IMR-90 (cell line): ENCODE measurements around the gene PMS1. TPM values are rescaled to one million over a fixed set of nuclear protein-coding genes. Genes with fewer than 3 reads are reported as not detected.

Experiments
- ATAC-seq: fragments of 200-7000 bp; cut with Tn5 transposase; 2 replicates; pipeline ENCODE4 v1.9.1; 2020; ENCODE audit warnings: low read depth, mild to moderate bottlenecking, moderate library complexity
- Bru-seq: library from RNA; stranded (reverse); fragments of 400-500 nt; gene quantifications from one replicate; lab custom pipeline; 2021; lab: Mats Ljungman, UMichigan
- BruChase-seq, 2 experiments: library from RNA; stranded (reverse); fragments of 400-500 nt; gene quantifications; one replicate each; lab custom pipeline; 2021; lab: Mats Ljungman, UMichigan
- BruUV-seq: library from RNA; stranded (reverse); fragments of 400-500 nt; replicated peaks from 2 replicates; lab custom pipeline; 2021; lab: Mats Ljungman, UMichigan
- CTCF ChIA-PET: fragments of 300-600 bp; formaldehyde crosslinking; extraction: SDS; loops from one replicate; lab custom pipeline; 2021; ENCODE audit warnings: antibody characterized with exemption; lab: Yijun Ruan, JAX
- POLR2A ChIA-PET: fragments of 300-600 bp; sonication (Branson Sonifier 250); formaldehyde crosslinking; loops from one replicate; lab custom pipeline; 2022; ENCODE audit warnings: antibody characterized with exemption; ENCODE audit not compliant: unreplicated experiment; lab: Charles Lee
- DNase-seq: peaks from one replicate; pipeline ENCODE4 v3.0.0; 2013
- H2AFZ ChIP-seq: replicated peaks from 2 replicates; pipeline ENCODE3; 2013; ENCODE audit warnings: low read length, mild to moderate bottlenecking; ENCODE audit not compliant: poor library complexity
- H2AK5ac ChIP-seq: 2 replicates; pipeline ENCODE4 v1.6.1; 2013; ENCODE audit warnings: low read depth, low read length, inconsistent platforms
- H2AK9ac ChIP-seq: replicated peaks from 2 replicates; pipeline ENCODE3; 2013; ENCODE audit warnings: mild to moderate bottlenecking, low read depth, low read length, moderate library complexity; ENCODE audit not compliant: poor library complexity
- H2BK120ac ChIP-seq: 2 replicates; pipeline ENCODE4 v1.6.1; 2013; ENCODE audit warnings: low read depth, low read length, inconsistent platforms
- H2BK15ac ChIP-seq: 3 replicates; pipeline ENCODE4 v1.6.1; 2013; ENCODE audit warnings: low read depth, low read length, inconsistent platforms
- H2BK20ac ChIP-seq: 2 replicates; pipeline ENCODE4 v1.6.1; 2013; ENCODE audit warnings: low read depth, mild to moderate bottlenecking, inconsistent platforms, low read length, moderate library complexity
- H2BK5ac ChIP-seq: 2 replicates; pipeline ENCODE4 v1.6.1; 2013; ENCODE audit warnings: mild to moderate bottlenecking, low read depth, low read length, inconsistent platforms; ENCODE audit not compliant: poor library complexity, severe bottlenecking
- H3K14ac ChIP-seq: replicated peaks from 2 replicates; pipeline ENCODE4 v1.6.1; 2013; ENCODE audit warnings: low read depth, low read length, inconsistent platforms
- H3K18ac ChIP-seq: 2 replicates; pipeline ENCODE4 v1.6.1; 2013; ENCODE audit warnings: low read depth, low read length, control low read depth
- H3K23ac ChIP-seq: 2 replicates; pipeline ENCODE4 v1.6.1; 2013; ENCODE audit warnings: low read depth, low read length, inconsistent platforms
- H3K27ac ChIP-seq: 2 replicates; pipeline ENCODE4 v1.5.1; 2013; ENCODE audit warnings: mild to moderate bottlenecking, control low read depth, low read length; ENCODE audit not compliant: insufficient read depth
- H3K27me3 ChIP-seq: 2 replicates; pipeline ENCODE4 v1.6.1; 2013; ENCODE audit warnings: low read length; ENCODE audit not compliant: control insufficient read depth, insufficient read depth
- H3K36me3 ChIP-seq: 2 replicates; pipeline ENCODE4 v1.6.1; 2013; ENCODE audit warnings: low read length, mixed read lengths; ENCODE audit not compliant: control insufficient read depth, insufficient read depth
- H3K4ac ChIP-seq: 2 replicates; pipeline ENCODE4 v1.6.1; 2013; ENCODE audit warnings: low read depth, low read length, inconsistent platforms
- H3K4me1 ChIP-seq: 2 replicates; pipeline ENCODE4 v1.6.1; 2013; ENCODE audit warnings: low read length, mixed read lengths; ENCODE audit not compliant: control insufficient read depth, insufficient read depth
- H3K4me2 ChIP-seq: 2 replicates; pipeline ENCODE4 v1.6.1; 2013; ENCODE audit warnings: low read depth, mild to moderate bottlenecking, control low read depth, low read length, moderate library complexity
- H3K4me3 ChIP-seq: 2 replicates; pipeline ENCODE4 v1.5.1; 2013; ENCODE audit warnings: low read depth, mild to moderate bottlenecking, control low read depth, low read length, moderate library complexity; ENCODE audit not compliant: insufficient read depth
- H3K56ac ChIP-seq: 2 replicates; pipeline ENCODE4 v1.6.1; 2013; ENCODE audit warnings: low read length, inconsistent platforms; ENCODE audit not compliant: insufficient read depth; ENCODE audit errors: extremely low read depth
- H3K79me1 ChIP-seq, 2 experiments: 2 replicates each; pipeline ENCODE4 v1.6.1; 2013; ENCODE audit warnings: low read length in 2 of 2, inconsistent platforms in 1 of 2, low read depth in 1 of 2
- H3K9ac ChIP-seq: 2 replicates; pipeline ENCODE4 v1.6.1; 2013; ENCODE audit warnings: low read depth, low read length, control low read depth
- H3K9me1 ChIP-seq: 2 replicates; pipeline ENCODE4 v1.6.1; 2013; ENCODE audit warnings: low read length, inconsistent platforms; ENCODE audit not compliant: insufficient read depth
- H3K9me3 ChIP-seq: 2 replicates; pipeline ENCODE4 v1.6.1; 2013; ENCODE audit warnings: low read length; ENCODE audit not compliant: control insufficient read depth, insufficient read depth
- H4K20me1 ChIP-seq: 2 replicates; pipeline ENCODE4 v1.6.1; 2013; ENCODE audit warnings: low read length, inconsistent platforms; ENCODE audit not compliant: insufficient read depth
- H4K5ac ChIP-seq: 2 replicates; pipeline ENCODE4 v1.6.1; 2013; ENCODE audit warnings: mild to moderate bottlenecking, low read depth, low read length, control low read depth
- H4K8ac ChIP-seq, 2 experiments: 2 replicates each; pipeline ENCODE4 v1.6.1; 2013; ENCODE audit warnings: low read depth in 2 of 2, low read length in 2 of 2, control low read depth in 1 of 2, inconsistent platforms in 1 of 2
- H4K91ac ChIP-seq: 2 replicates; pipeline ENCODE4 v1.6.1; 2013; ENCODE audit warnings: low read depth, low read length, inconsistent platforms; ENCODE audit not compliant: insufficient read depth
- BHLHE40 ChIP-seq: fragments of 150-350 bp; IDR thresholded peaks from 2 replicates; pipeline ENCODE4 v1.6.1; 2016; ENCODE audit warnings: mild to moderate bottlenecking, low read depth, low read length
- CEBPB ChIP-seq: IDR thresholded peaks from 2 replicates; pipeline ENCODE4 v1.6.1; 2012; ENCODE audit warnings: low read depth, low read length, improper control_type of control experiment
- CHD1 ChIP-seq: IDR thresholded peaks from 2 replicates; pipeline ENCODE4 v1.6.1; 2012; ENCODE audit warnings: low read depth, low read length, improper control_type of control experiment
- FOS ChIP-seq: fragments of 150-350 bp; IDR thresholded peaks from 2 replicates; pipeline ENCODE4 v1.6.1; 2016; ENCODE audit warnings: low read depth, low read length
- MAFK ChIP-seq: IDR thresholded peaks from 2 replicates; pipeline ENCODE4 v1.6.1; 2012; ENCODE audit warnings: low read depth, low read length, improper control_type of control experiment
- MAZ ChIP-seq: IDR thresholded peaks from 2 replicates; pipeline ENCODE4 v1.6.1; 2012; ENCODE audit warnings: low read depth, mild to moderate bottlenecking, low read length, improper control_type of control experiment, moderate library complexity, borderline replicate concordance
- POLR2A ChIP-seq: IDR thresholded peaks from 2 replicates; pipeline ENCODE4 v1.6.1; 2012; ENCODE audit warnings: mild to moderate bottlenecking, low read depth, low read length
- RAD21 ChIP-seq: IDR thresholded peaks from 2 replicates; pipeline ENCODE4 v1.6.1; 2012; ENCODE audit warnings: low read length, improper control_type of control experiment
- RCOR1 ChIP-seq: IDR thresholded peaks from 2 replicates; pipeline ENCODE4 v1.6.1; 2012; ENCODE audit warnings: mild to moderate bottlenecking, low read length, improper control_type of control experiment; ENCODE audit not compliant: insufficient replicate concordance
- RFX5 ChIP-seq: IDR thresholded peaks from 2 replicates; pipeline ENCODE4 v1.8.0; 2012; ENCODE audit warnings: low read depth, mild to moderate bottlenecking, low read length, moderate library complexity
- SMC3 ChIP-seq: fragments of 150-350 bp; IDR thresholded peaks from 2 replicates; pipeline ENCODE4 v1.6.1; 2016; ENCODE audit warnings: low read depth, mild to moderate bottlenecking, antibody characterized with exemption, low read length, moderate library complexity
- WGBS, 2 experiments: methylation state at CpG; one replicate each; pipeline versions ENCODE4 v1.1.5 to v1.1.7; 2013; ENCODE audit warnings: missing lambda C conversion rate in 2 of 2; ENCODE audit not compliant: insufficient read length in 1 of 2; ENCODE audit errors: extremely low coverage in 2 of 2; 5-methylcytosine and 5-hydroxymethylcytosine counted together
- dilution Hi-C: fragments of 300-500 bp; cut with HindIII; formaldehyde crosslinking; loops from one replicate; pipeline ENCODE4 v1.14.3; 2018; ENCODE audit warnings: low sequenced_read_pairs; ENCODE audit not compliant: unreplicated experiment
- in situ Hi-C: fragments of 300-500 bp; cut with MboI; formaldehyde crosslinking; loops from 3 replicates; pipeline ENCODE4 v1.14.3; 2019; ENCODE audit warnings: low sequenced_read_pairs, inconsistent platforms, mixed read lengths
- intact Hi-C: fragments of 100-400 bp; cut with micrococcal nuclease; formaldehyde crosslinking; loops from 2 replicates; pipeline ENCODE4 v1.10.0; 2022
- long read RNA-seq: library from polyadenylated mRNA; unstranded; transcript quantifications from one replicate; pipeline ENCODE4 v2.0.0, GENCODE V29; 2021; ENCODE audit not compliant: unreplicated experiment
- polyA plus RNA-seq, 3 experiments: library from polyadenylated mRNA; depleted of rRNA; stranded (reverse); fragments of >200 nt; gene quantifications; 2 replicates each; pipeline ENCODE4 v1.2.3, GENCODE V29; 2012; ENCODE audit warnings: low replicate concordance in 1 of 3
- total RNA-seq: library from RNA; depleted of rRNA; stranded (reverse); fragments of >200 nt; gene quantifications from 2 replicates; pipeline ENCODE4 v1.2.3, GENCODE V29; 2012; rRNA removed
- TF ChIP-seq, protein P1 (sequence below): fragments of 150-350 bp; IDR thresholded peaks from 2 replicates; pipeline ENCODE4 v1.6.1; 2016; ENCODE audit warnings: low read depth, mild to moderate bottlenecking, low read length, moderate library complexity, borderline replicate concordance
- TF ChIP-seq, protein P2 (sequence below): fragments of 150-350 bp; IDR thresholded peaks from 2 replicates; pipeline ENCODE4 v1.6.1; 2017; ENCODE audit warnings: mild to moderate bottlenecking, antibody characterized with exemption, low read length, low read depth

PMS1 gene
- total RNA-seq: 10.6 and 20.0 TPM in 2 replicates
- polyA plus RNA-seq (2012; rRNA removed): 7.1 and 8.1 TPM in 2 replicates
- 0.82 and 1.8 TPM in 2 replicates for polyA plus RNA-seq (2012; cell fraction: cytosol; rRNA removed)
- polyA plus RNA-seq (2012; cell fraction: nucleus; rRNA removed; ENCODE audit: low replicate concordance): 4.4 and 14.7 TPM in 2 replicates
- percentile 69 among the genes with signal in this experiment for Bru-seq, nascent RNA
- percentile 70 among the genes with signal in this experiment for BruChase-seq, experiment 1, labeled RNA remaining after a 6-hour chase
- percentile 75 among the genes with signal in this experiment for BruChase-seq, experiment 2, labeled RNA remaining after a 2-hour chase
- long read RNA-seq, transcript PMS1-213 (13 exons, 3,225 nt): major isoform, 11 of 28 reads
- long read RNA-seq, partial matches to known transcripts: 5 of 28 reads
- long read RNA-seq, other reads (novel, unspliced or antisense): 12 of 28 reads

DNA sequence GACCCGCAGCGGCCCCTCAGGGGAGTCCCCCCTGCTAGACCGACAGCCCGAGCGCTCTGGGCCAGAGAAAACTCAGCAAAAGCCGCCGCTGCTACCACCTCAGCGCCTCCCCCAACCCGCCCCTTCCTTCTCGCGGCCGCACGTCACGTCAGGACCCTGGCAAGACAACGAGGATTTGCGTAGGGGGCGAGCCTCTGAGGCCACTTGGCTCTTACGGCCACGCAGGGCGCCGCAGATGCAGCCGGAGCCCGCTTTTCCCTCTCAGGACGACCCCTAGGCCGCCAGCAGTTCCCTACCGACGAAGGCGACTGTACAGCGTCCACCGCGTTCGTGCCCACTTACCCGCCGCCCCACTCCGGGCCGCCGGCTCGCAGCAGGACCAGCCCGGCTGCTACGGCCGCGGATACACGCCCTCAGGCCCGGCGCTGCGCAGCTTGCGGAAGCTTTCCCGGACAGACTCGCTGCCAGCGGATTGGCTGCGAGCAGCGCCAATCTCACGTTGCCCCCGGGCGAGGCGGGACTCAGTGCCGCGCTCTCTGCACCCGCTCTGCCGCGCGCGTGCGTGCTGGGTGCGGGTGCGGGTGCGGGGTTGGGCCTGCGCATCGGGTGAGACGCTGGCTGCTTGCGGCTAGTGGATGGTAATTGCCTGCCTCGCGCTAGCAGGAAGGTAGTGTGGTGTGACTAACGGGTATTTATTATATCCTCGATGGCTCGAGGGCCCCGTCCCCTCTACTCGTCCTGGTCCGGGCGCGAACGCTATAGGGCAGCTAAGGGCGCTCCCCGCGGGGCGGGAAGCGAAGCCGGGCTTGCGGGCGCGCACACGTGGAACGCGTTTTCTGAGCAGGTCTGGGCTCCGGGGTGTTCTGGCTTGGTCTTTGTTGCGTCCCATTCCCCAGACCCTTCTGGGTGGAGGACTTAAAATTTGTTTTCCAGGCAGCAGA, at the start of gene PMS1, which contains the start of gene ORMDL1:
Gene PMS1, plus strand, starts transcription at position 524 of the 941 bp plus-strand sequence. CDS start 7,360 bp downstream, outside the sequence.
Gene ORMDL1, minus strand, starts transcription at position 413 of the 941 bp plus-strand sequence. CDS start 1,744 bp downstream, outside the sequence.
- DNase-seq (peak; percentile 95), ATAC-seq (peak; percentile 98)
- Histone ChIP-seq H4K8ac (peak within 1 kb of the TSS; percentile 93 to 98), H3K9me1 (no peaks in the 10 kb centered on the region; the same call in 1 of the 2 replicates), H3K36me3 (peaks cover 4% of the 10 kb centered on the region), H3K4me2 (peak within 1 kb of the TSS; percentile 97), H3K18ac (peak within 1 kb of the TSS; percentile 58), H4K5ac (peak within 1 kb of the TSS; percentile 66), H3K27ac (peak within 1 kb of the TSS; percentile 89), H4K20me1 (peaks cover 3% of the 10 kb centered on the region), H3K23ac (peak within 1 kb of the TSS; percentile 93), H3K4me1 (peaks cover 4% of the 10 kb centered on the region; the same call in 1 of the 2 replicates), H3K14ac (peak within 1 kb of the TSS; percentile 96), H4K91ac (peak within 1 kb of the TSS; percentile 84), H2BK5ac (peak within 1 kb of the TSS; percentile 78), H3K79me1 (peaks cover 27 to 39% of the 10 kb centered on the region in 2 experiments), H2BK120ac (peak within 1 kb of the TSS; percentile 81), H2AFZ (peak within 1 kb of the TSS; percentile 99), H2BK20ac (0 out of 2 replicates have a peak within 1 kb of the TSS, but pooled peaks have one; percentile 48), H2BK15ac (peak within 1 kb of the TSS; percentile 59; the same call in 1 of the 3 replicates), H3K9ac (peak within 1 kb of the TSS; percentile 85), H2AK9ac (peak within 1 kb of the TSS; percentile 92), H3K56ac (peak within 1 kb of the TSS; percentile 89), H3K4me3 (peak within 1 kb of the TSS; percentile 80), H3K4ac (peak within 1 kb of the TSS; percentile 90), H2AK5ac (peak within 1 kb of the TSS; percentile 54; the same call in 1 of the 2 replicates), H3K9me3 (no peaks in the 10 kb centered on the region), H3K27me3 (no peaks in the 10 kb centered on the region)
- ChIA-PET POLR2A (interaction anchor here (0.6 kb wide), 1 partner anchor 22 kb away, joined by 4 read pairs; the partner anchor contains the start of gene OSGEPL1), CTCF (interaction anchor here (0.6 kb wide), 1 partner anchor 176 kb away, joined by 3 read pairs; no protein-coding TSS in a partner anchor)
- in situ Hi-C loops (no loop called here), intact Hi-C loops (loop anchor here (1.0 to 10.0 kb wide), 2 partner anchors 110 to 531 kb away; partner anchors contain the start of genes ANKAR and HIBCH), dilution Hi-C loops (no loop called here)
- WGBS, 2 experiments: 1% methylated on average over 53 of the region's 96 CpGs; no CpG with 5 or more reads in 1 of the 2 experiments
- no TSS peak for BruUV-seq
- peak; percentile 70; the same call in 1 of the 2 replicates for TF ChIP-seq MAZ
- no peak for TF ChIP-seq CHD1
- TF ChIP-seq RCOR1: no peak
- TF ChIP-seq, protein P1, sequence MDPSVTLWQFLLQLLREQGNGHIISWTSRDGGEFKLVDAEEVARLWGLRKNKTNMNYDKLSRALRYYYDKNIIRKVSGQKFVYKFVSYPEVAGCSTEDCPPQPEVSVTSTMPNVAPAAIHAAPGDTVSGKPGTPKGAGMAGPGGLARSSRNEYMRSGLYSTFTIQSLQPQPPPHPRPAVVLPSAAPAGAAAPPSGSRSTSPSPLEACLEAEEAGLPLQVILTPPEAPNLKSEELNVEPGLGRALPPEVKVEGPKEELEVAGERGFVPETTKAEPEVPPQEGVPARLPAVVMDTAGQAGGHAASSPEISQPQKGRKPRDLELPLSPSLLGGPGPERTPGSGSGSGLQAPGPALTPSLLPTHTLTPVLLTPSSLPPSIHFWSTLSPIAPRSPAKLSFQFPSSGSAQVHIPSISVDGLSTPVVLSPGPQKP: no peak
- TF ChIP-seq FOS: no peak; the same call in 1 of the 2 replicates
- no peak for TF ChIP-seq RFX5
- no peak for TF ChIP-seq SMC3
- TF ChIP-seq RAD21: no peak
- peak; percentile 43; the same call in 1 of the 2 replicates for TF ChIP-seq BHLHE40
- TF ChIP-seq, protein P2, sequence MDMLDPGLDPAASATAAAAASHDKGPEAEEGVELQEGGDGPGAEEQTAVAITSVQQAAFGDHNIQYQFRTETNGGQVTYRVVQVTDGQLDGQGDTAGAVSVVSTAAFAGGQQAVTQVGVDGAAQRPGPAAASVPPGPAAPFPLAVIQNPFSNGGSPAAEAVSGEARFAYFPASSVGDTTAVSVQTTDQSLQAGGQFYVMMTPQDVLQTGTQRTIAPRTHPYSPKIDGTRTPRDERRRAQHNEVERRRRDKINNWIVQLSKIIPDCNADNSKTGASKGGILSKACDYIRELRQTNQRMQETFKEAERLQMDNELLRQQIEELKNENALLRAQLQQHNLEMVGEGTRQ: no peak
- peak; percentile 90 for TF ChIP-seq POLR2A
- TF ChIP-seq MAFK: no peak
- TF ChIP-seq CEBPB: no peak
